SK-N-SH (cell line): ENCODE measurements around the gene PTPN9.
"Not testable (repeated sequence)": the region's sequence is repeated elsewhere in the genome, so short reads cannot be mapped to it uniquely, and the experiment has no call there.

Source experiments
- EP300 ChIP-seq, 2 experiments: IDR thresholded peaks; 2 replicates each; pipeline versions ENCODE4 v1.4.0 to v1.6.1; 2012; ENCODE audit warnings: borderline replicate concordance in 1 of 2, low read depth in 1 of 2, low read length in 1 of 2
- POLR2AphosphoS5 ChIP-seq: IDR thresholded peaks from 2 replicates; pipeline ENCODE4 v1.6.1; 2012; ENCODE audit warnings: low read depth, low read length
- SIN3A ChIP-seq: IDR thresholded peaks from 2 replicates; pipeline ENCODE4 v1.6.1; 2012; ENCODE audit warnings: low read depth, mild to moderate bottlenecking, low read length, moderate library complexity, borderline replicate concordance
- SMC3 ChIP-seq: IDR thresholded peaks from 2 replicates; pipeline ENCODE4 v1.6.1; 2012; ENCODE audit warnings: low read depth, low read length, improper control_type of control experiment
- TF ChIP-seq, protein P1 (sequence below): fragments of 200-600 bp; sonication (generic); IDR thresholded peaks from 2 replicates; pipeline ENCODE4 v1.6.1; 2017; ENCODE audit warnings: antibody characterized with exemption, mild to moderate bottlenecking, moderate library complexity

- TF ChIP-seq, protein P1, sequence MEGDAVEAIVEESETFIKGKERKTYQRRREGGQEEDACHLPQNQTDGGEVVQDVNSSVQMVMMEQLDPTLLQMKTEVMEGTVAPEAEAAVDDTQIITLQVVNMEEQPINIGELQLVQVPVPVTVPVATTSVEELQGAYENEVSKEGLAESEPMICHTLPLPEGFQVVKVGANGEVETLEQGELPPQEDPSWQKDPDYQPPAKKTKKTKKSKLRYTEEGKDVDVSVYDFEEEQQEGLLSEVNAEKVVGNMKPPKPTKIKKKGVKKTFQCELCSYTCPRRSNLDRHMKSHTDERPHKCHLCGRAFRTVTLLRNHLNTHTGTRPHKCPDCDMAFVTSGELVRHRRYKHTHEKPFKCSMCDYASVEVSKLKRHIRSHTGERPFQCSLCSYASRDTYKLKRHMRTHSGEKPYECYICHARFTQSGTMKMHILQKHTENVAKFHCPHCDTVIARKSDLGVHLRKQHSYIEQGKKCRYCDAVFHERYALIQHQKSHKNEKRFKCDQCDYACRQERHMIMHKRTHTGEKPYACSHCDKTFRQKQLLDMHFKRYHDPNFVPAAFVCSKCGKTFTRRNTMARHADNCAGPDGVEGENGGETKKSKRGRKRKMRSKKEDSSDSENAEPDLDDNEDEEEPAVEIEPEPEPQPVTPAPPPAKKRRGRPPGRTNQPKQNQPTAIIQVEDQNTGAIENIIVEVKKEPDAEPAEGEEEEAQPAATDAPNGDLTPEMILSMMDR = not testable (repeated sequence)
- TF ChIP-seq SIN3A; SMC3; EP300 (IDR thresholded peaks at IDR 0.05; ENCODE audit: borderline replicate concordance in 1 of 2, low read depth in 1 of 2, low read length in 1 of 2); POLR2AphosphoS5: not testable (repeated sequence)
These were observed 20.2 kb downstream of the PTPN9 start for GRCh38 chr15:75558955-75559354.
